GM10248 (cell line): ENCODE measurements around the gene NLGN1.
"Not testable (repeated sequence)": the region's sequence is repeated elsewhere in the genome, so short reads cannot be mapped to it uniquely, and the experiment has no call there.

Experiments
- CTCF ChIA-PET: fragments of 300-600 bp; sonication (Branson Sonifier 250); formaldehyde crosslinking; extraction: SDS; loops from one replicate; lab custom pipeline; 2021; ENCODE audit warnings: antibody characterized with exemption; lab: Yijun Ruan, JAX
- POLR2A ChIA-PET: fragments of 350-650 bp; sonication (Branson Sonifier 250); formaldehyde crosslinking; extraction: SDS; loops from one replicate; lab custom pipeline; 2020; ENCODE audit warnings: antibody characterized with exemption; lab: Yijun Ruan, JAX
- DNase-seq: peaks from one replicate; pipeline ENCODE4 v3.0.0; 2012; ENCODE audit errors: extremely low spot score
- TF ChIP-seq, protein P1 (sequence below): IDR thresholded peaks from 2 replicates; pipeline ENCODE4 v1.5.1; 2012; ENCODE audit warnings: mild to moderate bottlenecking, low read depth; ENCODE audit errors: extremely low read depth, missing control alignments, control extremely low read depth

The NLGN1 gene

DNA sequence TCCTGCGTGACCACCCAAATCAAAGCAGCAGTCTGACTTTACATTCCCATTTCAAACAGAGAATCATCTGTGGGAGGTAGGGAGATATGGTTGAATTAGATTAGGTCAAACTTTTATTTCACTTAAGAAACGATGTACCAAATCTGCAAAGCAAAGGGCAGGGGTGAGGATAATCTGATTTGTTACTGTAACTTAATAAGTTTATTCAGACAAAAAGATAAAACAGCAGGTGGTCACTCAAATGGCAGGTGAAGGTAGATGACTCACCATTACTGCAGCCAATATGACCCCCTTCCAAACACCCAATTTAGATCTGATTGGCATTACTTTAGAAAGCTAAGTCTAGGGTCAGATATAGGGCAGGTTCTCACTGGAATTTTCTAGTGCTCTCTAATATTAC, 810.6 kb downstream of the NLGN1 start:
- ChIA-PET POLR2A (no interaction called here), CTCF (interaction anchor here (1.9 kb wide), 1 partner anchor 10 kb away, joined by 7 read pairs; no protein-coding TSS in a partner anchor)
- DNase-seq = no peak
- TF ChIP-seq, protein P1, sequence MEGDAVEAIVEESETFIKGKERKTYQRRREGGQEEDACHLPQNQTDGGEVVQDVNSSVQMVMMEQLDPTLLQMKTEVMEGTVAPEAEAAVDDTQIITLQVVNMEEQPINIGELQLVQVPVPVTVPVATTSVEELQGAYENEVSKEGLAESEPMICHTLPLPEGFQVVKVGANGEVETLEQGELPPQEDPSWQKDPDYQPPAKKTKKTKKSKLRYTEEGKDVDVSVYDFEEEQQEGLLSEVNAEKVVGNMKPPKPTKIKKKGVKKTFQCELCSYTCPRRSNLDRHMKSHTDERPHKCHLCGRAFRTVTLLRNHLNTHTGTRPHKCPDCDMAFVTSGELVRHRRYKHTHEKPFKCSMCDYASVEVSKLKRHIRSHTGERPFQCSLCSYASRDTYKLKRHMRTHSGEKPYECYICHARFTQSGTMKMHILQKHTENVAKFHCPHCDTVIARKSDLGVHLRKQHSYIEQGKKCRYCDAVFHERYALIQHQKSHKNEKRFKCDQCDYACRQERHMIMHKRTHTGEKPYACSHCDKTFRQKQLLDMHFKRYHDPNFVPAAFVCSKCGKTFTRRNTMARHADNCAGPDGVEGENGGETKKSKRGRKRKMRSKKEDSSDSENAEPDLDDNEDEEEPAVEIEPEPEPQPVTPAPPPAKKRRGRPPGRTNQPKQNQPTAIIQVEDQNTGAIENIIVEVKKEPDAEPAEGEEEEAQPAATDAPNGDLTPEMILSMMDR = no peak

DNA sequence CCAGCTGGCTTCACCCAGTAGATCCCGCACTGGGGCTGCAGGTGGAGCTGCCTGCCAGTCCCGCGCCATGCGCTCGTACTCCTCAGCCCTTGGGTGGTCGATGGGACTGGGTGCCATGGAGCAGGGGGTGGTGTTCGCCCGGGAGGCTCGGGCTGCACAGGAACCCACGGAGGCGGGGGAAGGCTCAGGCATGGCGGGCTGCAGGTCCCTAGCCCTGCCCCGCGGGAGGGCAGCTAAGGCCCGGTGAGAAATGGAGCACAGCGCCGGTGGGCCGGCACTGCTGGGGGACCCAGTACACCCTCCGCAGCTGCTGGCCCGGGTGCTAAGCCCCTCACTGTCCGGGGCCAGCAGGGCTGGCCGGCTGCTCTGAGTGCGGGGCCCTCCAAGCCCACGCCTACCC, 814.4 kb downstream of the NLGN1 start:
- CTCF ChIA-PET, POLR2A ChIA-PET, DNase-seq: not testable (repeated sequence)

DNA sequence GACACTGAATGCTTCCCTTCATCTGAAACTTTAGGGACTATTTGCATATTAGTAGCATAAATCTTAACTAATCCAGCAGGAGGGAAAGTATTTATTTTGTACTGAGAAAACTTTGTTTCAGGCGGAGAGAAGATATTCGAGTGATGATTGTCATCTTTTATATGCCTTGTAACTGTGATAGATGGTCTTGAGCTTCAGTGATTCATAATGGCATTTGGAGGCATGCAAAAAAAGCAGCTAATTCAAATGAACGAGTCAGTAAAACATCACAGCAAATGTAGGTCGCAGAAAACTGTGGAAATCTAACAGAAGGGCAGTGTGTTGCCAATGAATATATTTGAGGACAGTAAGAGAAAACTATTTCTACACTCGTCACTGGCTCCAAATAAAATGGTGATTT, 817.9 kb downstream of the NLGN1 start:
- TF ChIP-seq, protein P1 = no peak
- no peak for DNase-seq
- CTCF ChIA-PET = no interaction called here
- POLR2A ChIA-PET = no interaction called here

DNA sequence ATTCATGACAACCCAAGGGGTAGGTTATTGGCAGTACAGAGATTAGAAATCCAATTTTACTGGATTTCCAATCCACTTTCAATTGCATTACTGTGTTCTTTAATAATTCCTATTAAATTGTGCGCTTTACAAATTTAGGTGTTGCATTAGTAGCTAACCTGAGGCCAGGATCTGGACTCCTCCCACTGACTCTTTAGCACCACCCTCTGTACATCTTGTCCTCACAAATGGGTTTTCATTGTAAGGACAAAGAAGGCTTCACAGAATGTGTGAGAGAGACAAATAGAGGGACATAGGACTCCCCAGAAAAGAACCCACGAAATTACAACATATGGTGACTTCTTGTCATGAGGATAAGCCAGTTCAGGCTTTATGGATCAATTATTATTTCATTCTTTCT, 818.5 kb downstream of the NLGN1 start:
- ChIA-PET POLR2A (no interaction called here), CTCF (no interaction called here)
- DNase-seq = no peak
- TF ChIP-seq, protein P1 = no peak

DNA sequence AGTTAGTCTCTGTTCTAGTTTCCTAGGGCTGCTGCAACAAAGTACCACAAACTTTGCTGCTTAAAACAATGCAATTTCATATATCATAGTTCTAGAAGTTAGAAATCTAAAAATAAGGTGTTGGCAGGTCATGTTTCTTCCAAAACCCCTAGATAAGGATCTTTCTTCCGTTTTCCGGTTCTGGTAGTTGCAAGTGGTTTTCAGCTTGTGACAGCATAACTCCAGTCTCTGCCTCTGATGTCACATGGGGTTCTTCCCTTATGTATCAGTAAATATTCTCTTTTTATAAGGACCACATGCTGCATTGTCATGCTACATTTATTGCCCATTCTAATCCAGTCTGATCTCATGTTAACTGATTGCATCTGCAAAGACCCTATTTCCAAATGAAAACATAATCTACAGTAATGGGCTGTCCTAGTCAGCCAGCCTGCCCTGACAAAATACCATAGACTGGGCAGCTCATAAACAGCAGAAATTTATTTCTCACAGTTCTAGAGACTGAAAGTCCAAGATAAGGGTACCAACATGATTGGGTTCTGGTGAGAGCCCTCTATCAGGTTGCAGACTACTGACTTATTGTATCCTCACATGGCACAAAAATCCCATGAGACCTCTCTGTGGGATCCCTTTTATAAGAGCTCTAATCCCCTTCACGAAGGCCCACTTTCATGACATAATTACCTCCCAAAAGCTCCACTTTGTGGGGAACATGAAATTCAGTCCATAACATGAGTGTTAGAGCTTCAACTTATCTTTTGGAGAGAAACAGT, 819.6 kb downstream of the NLGN1 start:
- DNase-seq = no peak
- TF ChIP-seq, protein P1 = no peak
- ChIA-PET CTCF (interaction anchor here (2.4 kb wide), 1 partner anchor 9 kb away, joined by 7 read pairs; no protein-coding TSS in a partner anchor), POLR2A (no interaction called here)

DNA sequence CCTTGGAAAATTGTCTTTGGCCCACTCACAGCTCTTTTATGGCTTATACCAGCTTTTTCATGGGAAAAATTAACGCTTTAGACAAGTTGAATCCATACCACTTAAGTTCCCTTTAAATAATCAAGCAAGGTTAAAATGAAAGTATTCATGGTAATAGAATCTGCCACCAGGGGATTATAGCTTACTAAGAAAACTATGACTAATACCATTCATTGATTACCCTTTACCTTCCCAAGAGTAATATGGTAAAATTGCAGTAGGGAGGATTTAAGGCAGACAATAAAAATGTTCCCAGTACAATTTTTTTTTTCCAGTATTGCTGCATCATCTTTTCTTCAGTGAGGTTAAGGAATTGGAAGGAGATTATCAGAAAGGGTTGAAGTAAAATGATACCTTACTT, 820.5 kb downstream of the NLGN1 start:
- TF ChIP-seq, protein P1 = no peak
- POLR2A ChIA-PET = no interaction called here
- DNase-seq = no peak
- CTCF ChIA-PET = interaction anchor here (2.4 kb wide), 1 partner anchor 10 kb away, joined by 7 read pairs; no protein-coding TSS in a partner anchor

DNA sequence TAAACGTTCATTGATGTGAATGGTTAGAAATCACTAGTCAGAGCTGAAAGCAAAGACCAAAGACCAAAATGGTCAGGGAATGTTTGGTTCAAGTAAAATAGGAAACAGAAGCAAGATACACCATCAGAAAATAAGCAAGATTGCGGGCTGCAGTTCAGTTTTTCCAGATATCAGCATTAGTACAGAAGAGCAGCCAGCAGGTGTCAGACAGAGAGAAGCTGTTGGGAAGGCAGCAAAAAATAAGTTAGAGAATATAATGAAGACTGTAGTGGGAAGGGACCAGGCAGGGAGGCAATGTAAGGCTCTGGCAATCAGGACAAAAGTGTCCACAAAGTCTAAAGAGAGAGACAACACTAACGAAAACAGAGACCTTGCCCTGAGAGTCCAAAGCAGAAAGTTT, 822.2 kb downstream of the NLGN1 start:
- no peak for DNase-seq
- ChIA-PET CTCF (no interaction called here), POLR2A (no interaction called here)
- TF ChIP-seq, protein P1 = no peak
